Lower leg skin (tissue), 4 donors: ENCODE data around the gene SDCCAG8. TPM values are rescaled to one million over a fixed set of nuclear protein-coding genes. Genes with fewer than 3 reads are reported as not detected.

Source experiments
- DNase-seq, 2 donors: peaks; one replicate each; pipeline ENCODE4 v3.0.0-alpha.2; 2019; ENCODE audit warnings: low spot score in 2 of 2
- H3K4me3 ChIP-seq: fragments of 200-600 bp; sonication (generic); 2 replicates; pipeline ENCODE4 v1.5.1; 2017; ENCODE audit warnings: mild to moderate bottlenecking, low read depth; ENCODE audit not compliant: poor library complexity, severe bottlenecking
- POLR2A ChIP-seq, 2 donors: fragments of 450-650 bp; IDR thresholded peaks; one replicate each; pipeline ENCODE4 v1.6.1; 2016 to 2017; ENCODE audit warnings: antibody characterized with exemption in 2 of 2, mild to moderate bottlenecking in 1 of 2, moderate library complexity in 1 of 2
- WGBS, 2 donors: methylation state at CpG; one replicate each; pipeline ENCODE4 v1.1.5; 2018; 5-methylcytosine and 5-hydroxymethylcytosine counted together
- intact Hi-C: fragments of 100-400 bp; cut with DNase I; formaldehyde crosslinking; loops from one replicate; pipeline ENCODE4 v1.15.0; 2023; ENCODE audit warnings: low total_unique reads
- total RNA-seq, 4 donors: library from RNA; depleted of rRNA; stranded (reverse); fragments of >200 nt; gene quantifications; one replicate each; pipeline ENCODE4 v1.1.0, GENCODE V29; 2016
- TF ChIP-seq, protein P1 (sequence below), 3 donors: fragments of 450-650 bp; IDR thresholded peaks; one replicate each; pipeline ENCODE4 v1.5.1; 2016; ENCODE audit warnings: antibody characterized with exemption in 3 of 3, mild to moderate bottlenecking in 3 of 3, moderate library complexity in 2 of 3

The SDCCAG8 gene
- total RNA-seq, 4 donors from 2014 or later = 20.0 to 53.6 (median 48.9) TPM

DNA sequence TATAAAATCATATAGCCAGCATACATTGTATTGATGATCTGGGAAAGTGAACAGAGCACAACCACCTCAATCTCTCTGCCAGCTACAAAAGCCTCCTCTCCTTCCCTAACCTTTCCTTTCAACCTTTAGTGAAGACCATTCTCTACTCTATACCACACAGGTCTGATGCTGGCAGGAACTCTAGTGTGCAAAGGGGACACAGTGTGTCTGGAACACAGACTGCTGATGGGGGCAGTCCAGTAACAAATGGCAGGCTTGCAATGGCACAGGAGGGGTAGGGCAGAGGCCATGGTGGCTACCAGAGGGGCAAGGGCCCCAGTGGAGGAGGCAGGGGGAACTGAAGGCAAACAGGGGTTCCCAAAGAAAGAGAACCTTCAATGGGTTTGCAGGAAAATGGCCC lies 37.8 kb upstream of the SDCCAG8 start:
- no peak overlapping the region for H3K4me3 ChIP-seq
- no peak for DNase-seq
- TF ChIP-seq, protein P1, sequence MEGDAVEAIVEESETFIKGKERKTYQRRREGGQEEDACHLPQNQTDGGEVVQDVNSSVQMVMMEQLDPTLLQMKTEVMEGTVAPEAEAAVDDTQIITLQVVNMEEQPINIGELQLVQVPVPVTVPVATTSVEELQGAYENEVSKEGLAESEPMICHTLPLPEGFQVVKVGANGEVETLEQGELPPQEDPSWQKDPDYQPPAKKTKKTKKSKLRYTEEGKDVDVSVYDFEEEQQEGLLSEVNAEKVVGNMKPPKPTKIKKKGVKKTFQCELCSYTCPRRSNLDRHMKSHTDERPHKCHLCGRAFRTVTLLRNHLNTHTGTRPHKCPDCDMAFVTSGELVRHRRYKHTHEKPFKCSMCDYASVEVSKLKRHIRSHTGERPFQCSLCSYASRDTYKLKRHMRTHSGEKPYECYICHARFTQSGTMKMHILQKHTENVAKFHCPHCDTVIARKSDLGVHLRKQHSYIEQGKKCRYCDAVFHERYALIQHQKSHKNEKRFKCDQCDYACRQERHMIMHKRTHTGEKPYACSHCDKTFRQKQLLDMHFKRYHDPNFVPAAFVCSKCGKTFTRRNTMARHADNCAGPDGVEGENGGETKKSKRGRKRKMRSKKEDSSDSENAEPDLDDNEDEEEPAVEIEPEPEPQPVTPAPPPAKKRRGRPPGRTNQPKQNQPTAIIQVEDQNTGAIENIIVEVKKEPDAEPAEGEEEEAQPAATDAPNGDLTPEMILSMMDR (IDR thresholded peaks at IDR 0.05) = no peak
- TF ChIP-seq POLR2A (IDR thresholded peaks at IDR 0.05) = no peak
- intact Hi-C loops = no loop called here

GRCh38 chr1:243227622-243228021 lies 28.2 kb upstream of the SDCCAG8 start:
- no peak overlapping the region for H3K4me3 ChIP-seq
- intact Hi-C loops = no loop called here
- no peak for DNase-seq
- WGBS, 2 donors = 83 to 87% methylated on average over 2 of the region's 2 CpGs
- TF ChIP-seq, protein P1 (IDR thresholded peaks at IDR 0.05) = no peak
- TF ChIP-seq POLR2A (IDR thresholded peaks at IDR 0.05) = no peak

DNA sequence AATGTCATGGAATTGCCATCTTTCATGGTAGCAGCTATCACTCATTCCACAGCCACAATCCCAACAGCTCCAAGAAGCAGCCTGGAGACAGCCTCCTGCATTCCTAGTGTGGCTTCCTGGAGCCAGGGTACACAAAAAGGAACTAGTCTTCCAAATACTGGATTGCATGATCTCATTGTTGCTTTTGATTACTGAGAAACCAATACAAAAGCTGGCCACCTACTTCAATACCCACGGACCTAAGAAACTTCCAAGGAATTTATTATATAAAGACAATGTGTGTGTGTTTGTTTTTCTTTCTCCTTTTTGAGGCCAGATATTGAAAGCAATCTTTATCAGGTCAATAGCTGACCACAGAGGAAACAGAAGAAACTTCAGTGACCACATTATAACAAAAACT lies 26.3 kb upstream of the SDCCAG8 start:
- H3K4me3 ChIP-seq = no peak overlapping the region
- TF ChIP-seq, protein P1 (IDR thresholded peaks at IDR 0.05) = no peak
- TF ChIP-seq POLR2A (IDR thresholded peaks at IDR 0.05) = no peak
- 86 to 96% methylated on average over 1 of the region's 1 CpG for WGBS, 2 donors
- intact Hi-C loops = no loop called here
- DNase-seq = no peak

DNA sequence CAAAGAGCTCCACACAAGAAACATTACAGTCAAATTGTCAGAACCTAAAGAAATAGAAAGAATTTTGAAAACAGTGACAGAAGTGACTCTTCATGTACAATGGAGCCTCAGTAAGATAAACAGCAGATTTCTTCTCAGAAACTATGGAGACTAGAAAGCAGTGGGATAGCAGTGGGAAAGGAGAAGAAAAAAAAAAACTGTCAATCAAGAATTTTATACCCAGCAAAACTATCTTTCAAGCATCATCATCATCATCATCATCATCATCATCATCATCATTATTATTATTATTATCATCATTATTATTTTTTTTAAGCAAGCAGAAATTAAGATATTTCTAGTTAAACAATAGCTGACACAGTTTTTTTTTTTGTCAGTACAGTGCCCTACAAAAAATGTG lies 24.9 kb upstream of the SDCCAG8 start:
- H3K4me3 ChIP-seq = no peak overlapping the region
- intact Hi-C loops = no loop called here
- DNase-seq = no peak
- TF ChIP-seq POLR2A (IDR thresholded peaks at IDR 0.05) = no peak
- TF ChIP-seq, protein P1 (IDR thresholded peaks at IDR 0.05) = no peak

DNA sequence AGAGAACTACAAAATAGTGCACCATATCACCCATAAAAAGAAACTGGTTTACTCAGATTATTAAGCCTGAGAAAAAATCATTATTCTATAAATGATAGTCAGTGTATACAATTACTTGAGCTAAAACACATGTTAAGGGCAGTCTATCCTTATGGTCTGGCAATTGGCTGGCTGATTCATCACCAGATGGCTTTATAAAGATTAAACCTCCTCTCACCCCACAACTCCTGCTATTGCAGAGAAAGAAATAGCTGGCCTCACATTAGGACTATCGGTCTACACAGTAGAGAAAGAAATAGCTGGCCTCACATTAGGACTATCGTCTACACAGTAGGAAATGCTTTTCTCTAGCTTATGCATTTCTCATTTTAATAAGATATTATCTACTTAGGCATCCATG lies 21.9 kb upstream of the SDCCAG8 start:
- TF ChIP-seq, protein P1 (IDR thresholded peaks at IDR 0.05) = no peak
- no peak for TF ChIP-seq POLR2A (IDR thresholded peaks at IDR 0.05)
- no peak for DNase-seq
- H3K4me3 ChIP-seq = no peak overlapping the region
- intact Hi-C loops = no loop called here
- WGBS, 2 donors = 85 to 99% methylated on average over 2 of the region's 2 CpGs

GRCh38 chr1:243234978-243235647 lies 20.7 kb upstream of the SDCCAG8 start:
- TF ChIP-seq, protein P1 (IDR thresholded peaks at IDR 0.05) = no peak
- TF ChIP-seq POLR2A (IDR thresholded peaks at IDR 0.05) = no peak
- intact Hi-C loops = no loop called here
- DNase-seq = no peak
- H3K4me3 ChIP-seq = no peak overlapping the region
- WGBS, 2 donors = 51 to 55% methylated on average over 4 of the region's 4 CpGs
